H9 (cell line): ENCODE data around the gene PAK2. TPM values are rescaled to one million over a fixed set of nuclear protein-coding genes. Genes with fewer than 3 reads are reported as not detected.
A peak's percentile ranks its signal among the peaks of the same experiment; 100 is the strongest.

Experiments used
- DNase-seq: peaks from one replicate; pipeline ENCODE4 v3.0.0-alpha.2; 2017
- H2AFZ ChIP-seq: one replicate; pipeline ENCODE4 v1.6.1; 2013; ENCODE audit warnings: mild to moderate bottlenecking, low read length, control low read depth, moderate library complexity
- H2AK5ac ChIP-seq: 2 replicates; pipeline ENCODE4 v1.6.1; 2013; ENCODE audit warnings: low read length, control low read depth, mixed read lengths; ENCODE audit not compliant: insufficient read length
- H2BK120ac ChIP-seq: one replicate; pipeline ENCODE4 v1.6.1; 2013; ENCODE audit warnings: low read depth, mild to moderate bottlenecking, low read length, control low read depth, inconsistent platforms; ENCODE audit not compliant: poor library complexity, severe bottlenecking
- H2BK12ac ChIP-seq: 2 replicates; pipeline ENCODE4 v1.6.1; 2013; ENCODE audit warnings: low read length, control low read depth, mixed read lengths, low read depth; ENCODE audit not compliant: insufficient read length
- H2BK15ac ChIP-seq: 2 replicates; pipeline ENCODE4 v1.6.1; 2013; ENCODE audit warnings: low read depth, low read length, control low read depth
- H2BK20ac ChIP-seq: one replicate; pipeline ENCODE4 v1.6.1; 2013; ENCODE audit warnings: low read depth, mild to moderate bottlenecking, low read length, control low read depth, inconsistent platforms; ENCODE audit not compliant: poor library complexity, severe bottlenecking
- H2BK5ac ChIP-seq: 2 replicates; pipeline ENCODE4 v1.6.1; 2013; ENCODE audit warnings: low read length, control low read depth, mixed read lengths; ENCODE audit not compliant: insufficient read length
- H3K14ac ChIP-seq: 2 replicates; pipeline ENCODE4 v1.6.1; 2013; ENCODE audit warnings: low read length, control low read depth; ENCODE audit not compliant: insufficient read depth
- H3K18ac ChIP-seq: 2 replicates; pipeline ENCODE4 v1.6.1; 2013; ENCODE audit warnings: low read depth, mild to moderate bottlenecking, mixed read lengths, low read length, control low read depth; ENCODE audit not compliant: insufficient read length
- H3K23ac ChIP-seq: 2 replicates; pipeline ENCODE4 v1.6.1; 2013; ENCODE audit warnings: low read length, control low read depth, mixed read lengths, low read depth; ENCODE audit not compliant: insufficient read length
- H3K23me2 ChIP-seq: 2 replicates; pipeline ENCODE4 v1.6.1; 2013; ENCODE audit warnings: low read depth, mild to moderate bottlenecking, mixed read lengths, low read length, control low read depth; ENCODE audit not compliant: insufficient read length, poor library complexity, severe bottlenecking
- H3K27ac ChIP-seq: 2 replicates; pipeline ENCODE4 v1.5.1; 2013; ENCODE audit warnings: low read length, control low read depth, mixed read lengths, low read depth; ENCODE audit not compliant: insufficient read length
- H3K27me3 ChIP-seq: 2 replicates; pipeline ENCODE4 v1.6.1; 2013; ENCODE audit warnings: low read length, control low read depth, inconsistent platforms; ENCODE audit not compliant: insufficient read depth
- H3K4ac ChIP-seq: 2 replicates; pipeline ENCODE4 v1.6.1; 2013; ENCODE audit warnings: low read depth, mild to moderate bottlenecking, control low read depth, inconsistent platforms, low read length, moderate library complexity
- H3K4me1 ChIP-seq: 2 replicates; pipeline ENCODE4 v1.6.1; 2013; ENCODE audit warnings: low read length, control low read depth, inconsistent platforms; ENCODE audit not compliant: insufficient read depth
- H3K4me2 ChIP-seq: 2 replicates; pipeline ENCODE4 v1.6.1; 2013; ENCODE audit warnings: low read length, control low read depth, mixed read lengths; ENCODE audit not compliant: insufficient read length, insufficient read depth
- H3K56ac ChIP-seq: 2 replicates; pipeline ENCODE4 v1.6.1; 2013; ENCODE audit warnings: low read depth, mild to moderate bottlenecking, mixed read lengths, low read length, control low read depth; ENCODE audit not compliant: insufficient read length
- H3K79me1 ChIP-seq: 2 replicates; pipeline ENCODE4 v1.6.1; 2013; ENCODE audit warnings: low read depth, mild to moderate bottlenecking, moderate library complexity, low read length, control low read depth, inconsistent platforms; ENCODE audit not compliant: insufficient read depth, poor library complexity, severe bottlenecking
- H3K79me2 ChIP-seq: 2 replicates; pipeline ENCODE4 v1.6.1; 2013; ENCODE audit warnings: low read length, control low read depth, inconsistent platforms; ENCODE audit not compliant: insufficient read depth
- H3K9ac ChIP-seq: 2 replicates; pipeline ENCODE4 v1.6.1; 2013; ENCODE audit warnings: low read length, control low read depth, mixed read lengths; ENCODE audit not compliant: insufficient read length; ENCODE audit errors: extremely low read depth
- H3K9me3 ChIP-seq: one replicate; pipeline ENCODE4 v1.6.1; 2013; ENCODE audit warnings: low read depth, low read length, inconsistent platforms; ENCODE audit not compliant: control insufficient read depth
- H3T11ph ChIP-seq: one replicate; pipeline ENCODE4 v1.6.1; 2013; ENCODE audit warnings: mild to moderate bottlenecking, low read length, control low read depth, inconsistent platforms
- H4K20me1 ChIP-seq: one replicate; pipeline ENCODE4 v1.6.1; 2013; ENCODE audit not compliant: control insufficient read depth, insufficient read length, insufficient read depth
- H4K5ac ChIP-seq: 2 replicates; pipeline ENCODE4 v1.6.1; 2013; ENCODE audit warnings: low read depth, mild to moderate bottlenecking, mixed read lengths, low read length, control low read depth; ENCODE audit not compliant: insufficient read length
- H4K8ac ChIP-seq: replicated peaks from 2 replicates; pipeline ENCODE4 v1.6.1; 2013; ENCODE audit warnings: low read length, control low read depth, mixed read lengths, low read depth; ENCODE audit not compliant: insufficient read length
- H4K91ac ChIP-seq: 2 replicates; pipeline ENCODE4 v1.6.1; 2013; ENCODE audit warnings: low read depth, mild to moderate bottlenecking, moderate library complexity, mixed read lengths, low read length, control low read depth; ENCODE audit not compliant: insufficient read length
- H3K27ac Mint-ChIP-seq, 3 experiments: 2 replicates in 2 of 3; 3 replicates in 1 of 3; pipeline ENCODE4 v1.8.0; 2020 to 2021; ENCODE audit warnings: mixed read lengths in 3 of 3, mild to moderate bottlenecking in 1 of 3, moderate library complexity in 1 of 3
- H3K27me3 Mint-ChIP-seq: 2 replicates; pipeline ENCODE4 v1.8.0; 2021; ENCODE audit warnings: low read depth, mild to moderate bottlenecking, moderate library complexity, mixed read lengths
- H3K36me3 Mint-ChIP-seq, 3 experiments: 2 replicates in 2 of 3; 3 replicates in 1 of 3; pipeline ENCODE4 v1.8.0; 2020 to 2021; ENCODE audit warnings: low read depth in 3 of 3, mixed read lengths in 3 of 3; ENCODE audit not compliant: insufficient read depth in 1 of 3
- H3K4me1 Mint-ChIP-seq, 2 experiments: 2 replicates each; pipeline ENCODE4 v1.8.0; 2020; ENCODE audit warnings: mixed read lengths in 2 of 2
- H3K4me3 Mint-ChIP-seq, 2 experiments: 2 replicates in 1 of 2; 3 replicates in 1 of 2; pipeline ENCODE4 v1.8.0; 2020 to 2021; ENCODE audit warnings: mild to moderate bottlenecking in 2 of 2, mixed read lengths in 2 of 2, moderate library complexity in 1 of 2
- H3K9me3 Mint-ChIP-seq, 2 experiments: 2 replicates in 1 of 2; 3 replicates in 1 of 2; pipeline ENCODE4 v1.8.0; 2020; ENCODE audit warnings: mild to moderate bottlenecking in 2 of 2, mixed read lengths in 2 of 2, moderate library complexity in 1 of 2
- WGBS: extraction: QIAGEN DNeasy Blood & Tissue Kit; methylation state at CpG from one replicate; pipeline ENCODE4 v1.1.7; 2013; ENCODE audit warnings: missing lambda C conversion rate, low lambda C conversion rate, mixed read lengths; ENCODE audit not compliant: insufficient read length; ENCODE audit errors: extremely low coverage; 5-methylcytosine and 5-hydroxymethylcytosine counted together
- total RNA-seq: library from RNA; stranded (reverse); gene quantifications from 2 replicates; pipeline ENCODE4 v1.2.1, GENCODE V29; 2021
- TF ChIP-seq, protein P1 (sequence below): fragments of 200-600 bp; sonication (generic); conservative IDR thresholded peaks from 3 replicates; pipeline ENCODE4 v1.8.0; 2021; ENCODE audit warnings: antibody characterized with exemption, mild to moderate bottlenecking

The PAK2 gene
- total RNA-seq, 1 experiment from 2014 or later = 65.7 TPM

DNA sequence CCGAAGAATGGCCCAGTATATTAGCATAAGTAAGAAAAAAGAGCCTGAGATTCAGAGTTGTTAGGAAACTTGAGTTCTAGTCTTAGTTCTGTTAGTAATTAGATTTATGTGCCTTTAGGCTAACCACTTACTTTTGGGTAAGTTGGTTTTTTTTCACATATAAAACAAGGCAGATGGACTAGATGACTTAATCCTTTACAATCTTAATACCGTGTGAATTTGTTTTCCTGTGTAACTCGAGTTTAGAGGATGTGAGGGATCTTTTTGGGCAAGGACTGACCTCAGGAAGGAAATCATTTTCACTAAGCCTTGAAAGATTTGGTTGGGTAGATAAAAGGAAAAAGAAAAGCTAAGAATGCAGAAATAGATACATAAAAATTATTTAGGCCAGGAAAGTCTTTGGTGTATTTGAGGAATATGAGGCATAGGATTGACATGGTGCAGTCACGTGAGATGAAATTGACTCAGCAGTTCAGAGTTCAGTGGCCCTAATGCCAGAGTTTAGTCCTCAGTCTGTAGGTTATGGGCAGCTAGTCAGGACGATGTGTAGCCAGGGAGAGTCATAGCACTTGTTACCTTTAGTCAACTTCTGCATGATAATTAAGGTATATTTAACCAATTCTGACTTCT is 34.6 kb downstream of the PAK2 start:
- Mint-ChIP-seq H3K9me3 (peaks cover 2 to 9% of the 10 kb centered on the region in 2 experiments; a peak in 4 of 5 replicates), H3K4me3 (no peak overlapping the region), H3K4me1 (peaks cover 19 to 26% of the 10 kb centered on the region in 2 experiments), H3K36me3 (peaks cover 19 to 26% (median 24%) of the 10 kb centered on the region in 3 experiments), H3K27me3 (no peaks in the 10 kb centered on the region), H3K27ac (peak overlapping the region in 2 of 3 experiments; percentile 73 to 76; a peak in 5 of 7 replicates)
- H3K9ac ChIP-seq = no peak overlapping the region
- H4K20me1 ChIP-seq = no peaks in the 10 kb centered on the region
- no CpG with 5 or more reads among the region's 5 CpGs for WGBS
- H2BK15ac ChIP-seq = no peak overlapping the region
- no peaks in the 10 kb centered on the region for H3K27me3 ChIP-seq
- H2BK120ac ChIP-seq = no peak overlapping the region
- H3K23me2 ChIP-seq = no peaks in the 10 kb centered on the region
- DNase-seq = no peak
- H2BK5ac ChIP-seq = no peak overlapping the region
- no peaks in the 10 kb centered on the region for H3K9me3 ChIP-seq
- no peak overlapping the region for H3K14ac ChIP-seq
- H3K4ac ChIP-seq = no peak overlapping the region
- no peak overlapping the region for H3K23ac ChIP-seq
- no peak overlapping the region for H3T11ph ChIP-seq
- H3K27ac ChIP-seq = peak overlapping the region; percentile 41
- no peak overlapping the region for H4K8ac ChIP-seq
- H2AFZ ChIP-seq = no peak overlapping the region
- peaks cover 4% of the 10 kb centered on the region; the same call in 1 of the 2 replicates for H3K4me1 ChIP-seq
- H2AK5ac ChIP-seq = no peak overlapping the region
- no peak overlapping the region for H4K91ac ChIP-seq
- H3K4me2 ChIP-seq = no peak overlapping the region
- H3K79me2 ChIP-seq = peaks cover 44% of the 10 kb centered on the region; the same call in 1 of the 2 replicates
- H3K18ac ChIP-seq = no peak overlapping the region
- TF ChIP-seq, protein P1, sequence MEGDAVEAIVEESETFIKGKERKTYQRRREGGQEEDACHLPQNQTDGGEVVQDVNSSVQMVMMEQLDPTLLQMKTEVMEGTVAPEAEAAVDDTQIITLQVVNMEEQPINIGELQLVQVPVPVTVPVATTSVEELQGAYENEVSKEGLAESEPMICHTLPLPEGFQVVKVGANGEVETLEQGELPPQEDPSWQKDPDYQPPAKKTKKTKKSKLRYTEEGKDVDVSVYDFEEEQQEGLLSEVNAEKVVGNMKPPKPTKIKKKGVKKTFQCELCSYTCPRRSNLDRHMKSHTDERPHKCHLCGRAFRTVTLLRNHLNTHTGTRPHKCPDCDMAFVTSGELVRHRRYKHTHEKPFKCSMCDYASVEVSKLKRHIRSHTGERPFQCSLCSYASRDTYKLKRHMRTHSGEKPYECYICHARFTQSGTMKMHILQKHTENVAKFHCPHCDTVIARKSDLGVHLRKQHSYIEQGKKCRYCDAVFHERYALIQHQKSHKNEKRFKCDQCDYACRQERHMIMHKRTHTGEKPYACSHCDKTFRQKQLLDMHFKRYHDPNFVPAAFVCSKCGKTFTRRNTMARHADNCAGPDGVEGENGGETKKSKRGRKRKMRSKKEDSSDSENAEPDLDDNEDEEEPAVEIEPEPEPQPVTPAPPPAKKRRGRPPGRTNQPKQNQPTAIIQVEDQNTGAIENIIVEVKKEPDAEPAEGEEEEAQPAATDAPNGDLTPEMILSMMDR = no peak
- H4K5ac ChIP-seq = no peak overlapping the region
- H3K56ac ChIP-seq = no peak overlapping the region
- H2BK20ac ChIP-seq = no peak overlapping the region
- H2BK12ac ChIP-seq = no peak overlapping the region
- H3K79me1 ChIP-seq = peaks cover 3% of the 10 kb centered on the region
